ENCODE measurements around the gene TACO1. TPM values are rescaled to one million over a fixed set of nuclear protein-coding genes. Genes with fewer than 3 reads are reported as not detected.

The TACO1 gene
- polyA plus RNA-seq, 2 of the 4 experiments (the other 2 are of a cell fraction) = 49.1 to 49.9 TPM

GRCh38 chr17:63578769-63579111 is 22.0 kb upstream of the TACO1 start:
- DNase-seq (ENCODE audit: low read depth in 1 of 2, low spot score in 1 of 2) = no peak
- H3K4me3 ChIP-seq = no peak overlapping the region
- no peaks in the 10 kb centered on the region for H3K9me3 ChIP-seq
- FAIRE-seq = no peak
- no peak for ATAC-seq
- H3K4me2 ChIP-seq = no peak overlapping the region
- H3K27ac ChIP-seq = no peak overlapping the region
- POLR2A ChIA-PET = no interaction called here
- H3K4me1 ChIP-seq = no peaks in the 10 kb centered on the region
- WGBS (ENCODE audit: missing lambda C conversion rate) = 89% methylated on average over 5 of the region's 5 CpGs
- CTCF ChIA-PET = interaction anchor here (0.6 to 5.3 kb wide), 8 partner anchors 10 to 973 kb away, joined by 3 to 33 read pairs (median 3); no protein-coding TSS in a partner anchor
- TF ChIP-seq TFCP2L1 (CRISPR knock-in tag; IDR thresholded peaks at IDR 0.05) (no peak), NFE2L2 (conservative IDR thresholded peaks at IDR 0.05; ENCODE audit: low read length) (no peak), NPAS2 (CRISPR knock-in tag; IDR thresholded peaks at IDR 0.05; ENCODE audit: borderline replicate concordance) (no peak), RARB (CRISPR knock-in tag; IDR thresholded peaks at IDR 0.05) (no peak), PBX3 (IDR thresholded peaks at IDR 0.05) (no peak), MAX (IDR thresholded peaks at IDR 0.05) (no peak), PHF8 (IDR thresholded peaks at IDR 0.05; ENCODE audit: borderline replicate concordance, low read depth) (no peak), HOXA7 (CRISPR knock-in tag; IDR thresholded peaks at IDR 0.05) (no peak), CTCF (IDR thresholded peaks at IDR 0.05) (no peak), MAZ (IDR thresholded peaks at IDR 0.05; ENCODE audit: borderline replicate concordance, low read depth, low read length) (no peak), HEYL (CRISPR knock-in tag; IDR thresholded peaks at IDR 0.05) (no peak), CEBPB (IDR thresholded peaks at IDR 0.05) (no peak), HOXB5 (CRISPR knock-in tag; IDR thresholded peaks at IDR 0.05) (no peak), EHF (CRISPR knock-in tag; IDR thresholded peaks at IDR 0.05) (no peak)

- no peak overlapping the region for H3K27ac ChIP-seq
- no peak overlapping the region for H3K4me3 ChIP-seq
- TF ChIP-seq RARB (CRISPR knock-in tag; IDR thresholded peaks at IDR 0.05) = no peak
- TF ChIP-seq ATOH8 (CRISPR knock-in tag; IDR thresholded peaks at IDR 0.05; ENCODE audit: low read depth) = no peak
- no peak for TF ChIP-seq POLR2A (IDR thresholded peaks at IDR 0.05; ENCODE audit: low read length)
- no peak for TF ChIP-seq HES2 (IDR thresholded peaks at IDR 0.05)
- no peak for TF ChIP-seq CEBPB (IDR thresholded peaks at IDR 0.05)
- TF ChIP-seq CTCF (IDR thresholded peaks at IDR 0.05) = no peak
- TF ChIP-seq KDM1A (IDR thresholded peaks at IDR 0.05; ENCODE audit: low read depth) = no peak
- TF ChIP-seq RAD21 (conservative IDR thresholded peaks at IDR 0.05 in 1 of 2, IDR thresholded peaks at IDR 0.05 in 1 of 2) = no peak
- no peak for TF ChIP-seq TFCP2L1 (CRISPR knock-in tag; IDR thresholded peaks at IDR 0.05)
- no peak for TF ChIP-seq PBX3 (IDR thresholded peaks at IDR 0.05)
- TF ChIP-seq MAX (IDR thresholded peaks at IDR 0.05) = no peak
- no peak for TF ChIP-seq REST (IDR thresholded peaks at IDR 0.05)
- DNase-seq (ENCODE audit: low read depth in 1 of 2, low spot score in 1 of 2) = no peak
- H3K4me2 ChIP-seq = no peak overlapping the region
- no peaks in the 10 kb centered on the region for H3K9me3 ChIP-seq
- FAIRE-seq = no peak
- H3K4me1 ChIP-seq = no peaks in the 10 kb centered on the region
- WGBS (ENCODE audit: missing lambda C conversion rate) = 94% methylated on average over 11 of the region's 11 CpGs
- CTCF ChIA-PET = interaction anchor here (0.6 to 5.3 kb wide), 7 partner anchors 11 to 974 kb away, joined by 3 to 33 read pairs (median 3); no protein-coding TSS in a partner anchor
- no peak for ATAC-seq
- POLR2A ChIA-PET = no interaction called here
Observed at GRCh38 chr17:63579633-63580032, 21.1 kb upstream of the TACO1 start.

Measured in A549 (cell line).